Glomerular visceral epithelial cell (primary cell): ENCODE data around the gene DCDC2.
"Not testable (repeated sequence)": the region's sequence is repeated elsewhere in the genome, so short reads cannot be mapped to it uniquely, and the experiment has no call there.

Experiments
- DNase-seq: peaks from one replicate; pipeline ENCODE4 v3.0.0-alpha.2; 2016; ENCODE audit errors: extremely low spot score

DCDC2 gene

GRCh38 chr6:24381476-24382219 lies 23.8 kb upstream of the DCDC2 start:
- no peak for DNase-seq

DNA sequence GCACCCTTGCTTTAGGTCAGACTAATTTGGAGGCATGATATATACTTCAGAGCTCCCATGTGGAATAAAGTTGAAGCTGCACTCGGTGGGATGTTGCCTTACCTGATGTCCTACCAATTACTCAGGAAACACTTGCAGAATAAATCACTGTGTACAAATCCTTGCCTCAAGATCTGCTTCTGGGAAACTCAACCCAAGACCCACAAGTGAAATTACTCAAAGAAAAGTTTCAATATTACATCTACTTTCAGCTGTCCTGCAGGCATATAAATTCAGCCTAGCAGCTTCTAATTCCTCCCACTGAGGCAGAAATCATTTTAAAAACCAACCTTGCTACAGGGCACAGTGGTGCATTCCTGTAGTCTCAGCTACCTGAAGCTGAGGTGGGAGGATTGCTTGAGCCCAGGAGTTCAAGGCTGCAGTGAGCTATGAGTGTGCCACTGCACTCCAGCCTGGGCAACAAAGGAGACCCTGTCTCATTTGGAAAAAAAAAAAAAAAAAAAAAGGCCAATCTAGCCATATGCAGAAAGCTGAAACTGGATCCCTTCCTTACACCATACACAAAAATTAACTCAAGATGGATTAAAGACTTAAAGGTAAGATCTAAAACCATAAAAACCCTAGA lies 20.7 kb upstream of the DCDC2 start:
- DNase-seq = no peak

DNA sequence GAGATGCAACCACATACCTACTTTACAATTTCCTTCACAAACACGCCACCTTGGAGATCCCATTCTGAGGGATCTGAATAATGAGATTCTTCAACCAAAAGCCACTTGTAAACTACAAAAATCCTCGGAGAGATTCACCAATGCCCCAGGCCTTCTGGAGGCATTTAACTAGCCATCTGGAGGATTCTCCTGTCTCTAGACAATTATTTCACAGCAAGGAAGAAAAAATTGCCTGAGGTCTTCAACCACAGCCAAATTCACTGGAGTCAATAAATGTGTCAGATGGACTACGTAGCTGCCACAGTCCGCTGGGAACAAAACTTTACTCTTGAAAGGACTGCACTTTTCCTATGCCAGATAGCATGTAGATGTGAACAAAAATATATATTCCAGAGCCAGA lies 19.0 kb upstream of the DCDC2 start:
- DNase-seq = no peak

DNA sequence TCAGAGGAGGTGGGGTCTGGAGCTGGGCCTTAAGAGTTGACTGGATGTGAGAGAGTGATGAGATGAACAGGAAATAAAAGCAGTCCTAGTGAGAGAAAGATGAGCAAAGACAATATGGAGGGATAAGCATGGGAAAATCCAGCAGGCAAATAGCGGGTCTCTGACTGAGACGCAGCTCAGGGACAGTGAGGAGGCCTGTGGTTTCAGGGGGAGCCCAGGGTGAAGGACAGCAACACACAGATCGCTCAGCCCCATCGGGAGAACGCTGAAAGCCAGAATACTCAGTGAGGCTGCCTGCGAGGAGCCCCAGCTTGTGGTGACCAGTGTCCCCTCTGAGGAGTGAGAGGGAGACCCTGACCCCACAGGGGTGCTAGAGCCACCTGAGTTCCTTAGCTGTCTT lies 16.8 kb upstream of the DCDC2 start:
- DNase-seq = no peak

GRCh38 chr6:24365103-24365633 lies 7.3 kb upstream of the DCDC2 start:
- DNase-seq = not testable (repeated sequence)

DNA sequence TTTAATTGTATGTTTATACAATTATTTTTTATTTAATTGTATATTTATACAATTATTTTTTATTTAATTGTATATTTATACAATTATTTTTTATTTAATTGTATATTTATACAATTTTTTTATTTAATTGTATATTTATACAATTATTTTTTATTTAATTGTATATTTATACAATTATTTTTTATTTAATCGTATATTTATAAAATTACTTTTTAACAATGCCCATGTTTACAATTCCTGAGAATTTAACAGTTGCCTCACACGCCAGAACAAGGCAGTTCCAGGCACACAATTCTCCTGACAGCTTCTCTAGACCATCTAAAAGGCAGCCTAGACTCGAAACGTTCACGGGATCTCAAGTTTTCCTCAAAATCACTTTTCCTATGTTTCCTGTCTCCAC lies 4.5 kb upstream of the DCDC2 start:
- DNase-seq = not testable (repeated sequence)

DNA sequence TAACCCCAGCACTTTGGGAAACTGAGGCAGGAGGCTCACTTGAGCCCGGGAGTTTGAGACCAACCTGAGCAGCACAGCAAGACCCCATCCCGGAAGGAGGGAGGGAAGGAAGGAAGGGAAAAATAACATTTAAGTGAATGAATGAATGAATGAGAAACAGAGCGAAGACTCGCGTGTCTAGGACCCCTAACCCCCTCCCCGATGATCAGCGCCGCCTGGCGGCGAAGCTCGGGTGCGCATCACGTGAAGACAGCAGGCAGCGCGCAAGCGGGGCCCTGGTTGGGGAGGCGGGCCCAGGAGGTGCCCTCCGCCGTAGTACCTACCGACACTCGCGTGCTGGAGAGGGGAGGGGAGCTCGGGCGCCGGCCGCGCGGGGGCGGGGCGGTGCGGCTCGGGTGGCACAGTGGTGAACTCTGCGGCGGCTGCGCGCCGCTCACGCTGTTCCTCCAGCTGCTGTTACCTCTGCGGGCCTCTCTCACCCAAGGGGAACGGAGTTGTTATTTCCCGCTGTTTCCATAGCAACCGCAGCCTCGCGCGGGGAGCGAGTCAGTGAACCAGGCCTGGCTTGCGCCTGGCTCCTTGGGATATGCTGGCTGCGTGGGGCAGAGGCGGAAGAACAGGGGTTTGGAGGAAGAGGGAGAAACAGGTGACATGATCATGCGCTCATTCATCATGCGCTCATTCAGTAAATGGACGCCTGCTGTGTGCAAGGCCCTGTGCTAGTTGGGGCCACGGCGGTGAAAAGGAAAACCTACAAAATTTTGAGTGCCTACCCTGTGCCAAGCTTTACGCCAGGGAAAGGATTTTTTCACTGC lies 2.0 kb upstream of the DCDC2 start:
- DNase-seq = peak; percentile 100

- no peak for DNase-seq
Observed at GRCh38 chr6:24358219-24358821, 461 bp upstream of the DCDC2 start.

DNA sequence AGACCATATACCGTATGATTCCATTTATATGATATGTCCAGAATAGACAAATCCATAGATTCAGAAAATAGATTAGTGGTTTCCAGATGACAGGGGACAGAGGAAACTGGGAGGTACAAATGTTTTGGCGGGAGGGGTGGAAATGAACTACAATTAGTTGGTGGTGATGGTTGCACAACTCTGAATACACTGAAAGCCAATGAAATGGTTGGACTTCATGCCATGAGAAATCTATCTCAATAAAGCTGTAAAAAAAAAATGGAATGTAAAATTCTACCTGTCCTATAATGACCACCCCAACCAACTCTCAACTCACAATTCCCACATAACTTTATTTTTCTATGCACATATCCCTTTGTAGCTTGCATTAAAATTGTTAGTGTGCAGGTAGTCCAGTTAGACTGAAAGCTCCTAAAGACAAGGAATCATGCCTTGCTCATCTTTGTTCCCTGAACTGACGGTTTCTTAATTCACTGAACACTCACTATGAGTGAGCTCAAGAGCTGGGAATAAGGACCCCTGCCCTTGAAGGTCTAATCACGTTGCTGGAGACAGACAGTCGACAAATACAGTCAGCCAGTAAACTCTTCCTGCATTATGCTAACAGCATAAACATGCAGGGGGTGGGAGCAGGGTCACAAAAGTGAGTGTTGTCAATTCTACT lies 1.4 kb downstream of the DCDC2 start:
- DNase-seq = peak; percentile 60

DNA sequence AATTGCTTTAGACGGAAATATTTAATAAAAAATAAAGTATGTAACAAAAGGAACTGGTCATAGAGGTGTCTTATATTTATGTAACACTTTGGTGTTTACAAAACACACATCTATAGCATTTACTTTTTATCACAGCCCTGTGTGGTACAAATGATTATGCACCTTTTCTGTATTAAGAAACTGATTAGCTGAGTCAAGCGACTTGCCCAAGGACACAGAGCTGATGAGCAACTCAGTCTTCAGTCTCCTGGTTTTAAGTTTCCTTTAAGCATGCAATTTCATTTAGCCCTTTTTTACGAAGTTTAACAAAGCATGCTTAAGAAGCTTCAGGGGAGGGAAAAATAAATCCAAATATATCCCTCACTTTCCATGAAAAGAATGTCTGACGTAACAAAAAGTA lies 2.5 kb downstream of the DCDC2 start:
- DNase-seq = peak; percentile 37

DNA sequence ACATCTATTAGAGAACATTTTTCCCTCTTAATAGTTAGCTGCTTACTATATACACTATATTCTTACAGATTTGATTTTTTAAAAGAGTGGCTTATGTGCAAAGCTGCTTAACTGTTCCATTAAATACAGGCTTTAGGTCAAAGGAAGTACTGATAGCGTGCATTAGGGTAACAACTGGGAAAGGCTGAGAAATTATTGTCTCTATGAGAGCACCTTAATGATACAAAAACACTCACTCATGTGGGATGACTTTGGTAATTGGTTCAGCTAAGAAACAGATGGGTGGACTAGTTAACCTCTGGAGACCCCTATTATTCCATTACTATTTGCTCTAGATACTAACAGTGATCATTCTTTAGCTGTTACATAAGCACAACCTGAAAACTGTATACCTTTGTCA lies 4.0 kb downstream of the DCDC2 start:
- no peak for DNase-seq

GRCh38 chr6:24352434-24352833 lies 5.4 kb downstream of the DCDC2 start:
- no peak for DNase-seq

GRCh38 chr6:24344976-24345375 lies 12.9 kb downstream of the DCDC2 start:
- DNase-seq = no peak

- peak; percentile 82 for DNase-seq
Observed at GRCh38 chr6:24340998-24341938, 16.6 kb downstream of the DCDC2 start.

- DNase-seq = no peak
Observed at GRCh38 chr6:24339932-24340331, 17.9 kb downstream of the DCDC2 start.

- DNase-seq = no peak
Observed at GRCh38 chr6:24334285-24334684, 23.6 kb downstream of the DCDC2 start.

DNA sequence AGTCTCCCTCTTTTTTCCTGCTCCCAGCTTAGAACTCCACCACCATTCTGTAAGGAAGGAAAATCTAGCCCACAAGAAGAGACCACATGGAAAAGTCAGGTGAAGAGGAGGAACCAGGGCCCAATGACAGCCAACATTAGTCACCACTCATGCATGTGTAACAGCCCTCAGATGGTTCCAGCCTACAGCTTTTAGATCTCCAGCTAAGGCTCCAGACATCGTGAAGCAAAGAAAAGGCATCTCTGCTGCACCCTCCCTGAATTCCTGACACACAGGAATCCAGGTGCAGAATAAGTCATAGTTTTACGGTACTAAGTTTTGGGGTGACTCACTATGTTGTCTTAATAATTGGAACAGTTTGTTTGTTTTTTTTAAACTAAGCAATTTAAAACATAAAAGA lies 25.5 kb downstream of the DCDC2 start:
- DNase-seq = peak; percentile 96

GRCh38 chr6:24330137-24330732 lies 27.6 kb downstream of the DCDC2 start:
- peak; percentile 68 for DNase-seq

DNA sequence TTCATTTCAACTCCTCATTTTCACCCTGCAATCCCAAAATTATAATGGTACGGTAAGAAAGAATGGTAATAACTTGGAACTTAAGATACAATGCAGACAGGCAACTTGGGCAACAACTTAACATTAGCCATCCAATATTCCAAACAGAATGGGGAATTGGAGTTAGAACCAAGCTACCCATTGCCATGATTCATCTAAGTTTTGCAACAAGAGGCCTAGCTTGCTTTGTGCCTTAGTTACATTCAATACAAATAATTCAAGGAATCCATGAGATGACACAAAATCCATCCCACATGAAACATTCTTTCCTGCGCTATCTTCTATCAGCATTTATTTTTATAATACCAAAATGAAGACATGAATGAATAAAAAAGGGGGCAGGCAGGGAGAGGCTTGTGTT lies 28.4 kb downstream of the DCDC2 start:
- DNase-seq = no peak

GRCh38 chr6:24329022-24329421 lies 28.8 kb downstream of the DCDC2 start:
- no peak for DNase-seq
